GM19324 (cell line): ENCODE measurements around the gene SLC6A15.

ENCODE experiments used
- ATAC-seq: cut with Tn5 transposase; IDR thresholded peaks from one replicate; pipeline ENCODE4 v1.9.1; 2021; ENCODE audit warnings: mild to moderate bottlenecking, moderate library complexity; ENCODE audit not compliant: unreplicated experiment, low FRiP score

SLC6A15 gene

GRCh38 chr12:84810611-84811010 is 102.0 kb downstream of the SLC6A15 start:
- ATAC-seq, result no peak
